Suprapubic skin (tissue), 4 donors: ENCODE measurements around the gene ZNF776.

Source experiments
- EP300 ChIP-seq: sonication (generic); formaldehyde crosslinking; IDR thresholded peaks from one replicate; pipeline ENCODE4 v1.6.1; 2017; ENCODE audit warnings: antibody characterized with exemption
- POLR2A ChIP-seq, 2 donors: fragments of 450-650 bp; IDR thresholded peaks; one replicate each; pipeline ENCODE4 v1.6.1; 2017; ENCODE audit warnings: antibody characterized with exemption in 2 of 2, mild to moderate bottlenecking in 2 of 2, moderate library complexity in 2 of 2
- POLR2AphosphoS5 ChIP-seq, 3 donors: sonication (generic); formaldehyde crosslinking; IDR thresholded peaks; one replicate each; pipeline ENCODE4 v1.6.1; 2017; ENCODE audit warnings: antibody characterized with exemption in 3 of 3
- TF ChIP-seq, protein P1 (sequence below), 2 donors: fragments of 200-600 bp in 1 of 2; fragments of 450-650 bp in 1 of 2; sonication (generic) in 1 of 2; IDR thresholded peaks; one replicate each; pipeline ENCODE4 v1.5.1; 2016 to 2019; ENCODE audit warnings: antibody characterized with exemption in 2 of 2, mild to moderate bottlenecking in 1 of 2, moderate library complexity in 1 of 2

- TF ChIP-seq, protein P1, sequence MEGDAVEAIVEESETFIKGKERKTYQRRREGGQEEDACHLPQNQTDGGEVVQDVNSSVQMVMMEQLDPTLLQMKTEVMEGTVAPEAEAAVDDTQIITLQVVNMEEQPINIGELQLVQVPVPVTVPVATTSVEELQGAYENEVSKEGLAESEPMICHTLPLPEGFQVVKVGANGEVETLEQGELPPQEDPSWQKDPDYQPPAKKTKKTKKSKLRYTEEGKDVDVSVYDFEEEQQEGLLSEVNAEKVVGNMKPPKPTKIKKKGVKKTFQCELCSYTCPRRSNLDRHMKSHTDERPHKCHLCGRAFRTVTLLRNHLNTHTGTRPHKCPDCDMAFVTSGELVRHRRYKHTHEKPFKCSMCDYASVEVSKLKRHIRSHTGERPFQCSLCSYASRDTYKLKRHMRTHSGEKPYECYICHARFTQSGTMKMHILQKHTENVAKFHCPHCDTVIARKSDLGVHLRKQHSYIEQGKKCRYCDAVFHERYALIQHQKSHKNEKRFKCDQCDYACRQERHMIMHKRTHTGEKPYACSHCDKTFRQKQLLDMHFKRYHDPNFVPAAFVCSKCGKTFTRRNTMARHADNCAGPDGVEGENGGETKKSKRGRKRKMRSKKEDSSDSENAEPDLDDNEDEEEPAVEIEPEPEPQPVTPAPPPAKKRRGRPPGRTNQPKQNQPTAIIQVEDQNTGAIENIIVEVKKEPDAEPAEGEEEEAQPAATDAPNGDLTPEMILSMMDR (IDR thresholded peaks at IDR 0.05) = no peak
- TF ChIP-seq POLR2AphosphoS5 (IDR thresholded peaks at IDR 0.05) = no peak
- no peak for TF ChIP-seq EP300
- no peak for TF ChIP-seq POLR2A (IDR thresholded peaks at IDR 0.05)
These were observed 37.8 kb upstream of the ZNF776 start, which contains the start of gene ZNF154 for GRCh38 chr19:57708641-57709361.
